ENCODE results near the gene PXDN. TPM values are rescaled to one million over a fixed set of nuclear protein-coding genes. Genes with fewer than 3 reads are reported as not detected.
A peak's percentile ranks its signal among the peaks of the same experiment; 100 is the strongest.
"Not testable (repeated sequence)": the region's sequence is repeated elsewhere in the genome, so short reads cannot be mapped to it uniquely, and the experiment has no call there.

Gene PXDN
- total and polyA plus RNA-seq, 4 donors: 10.6 to 109 (median 81.7) TPM

DNA sequence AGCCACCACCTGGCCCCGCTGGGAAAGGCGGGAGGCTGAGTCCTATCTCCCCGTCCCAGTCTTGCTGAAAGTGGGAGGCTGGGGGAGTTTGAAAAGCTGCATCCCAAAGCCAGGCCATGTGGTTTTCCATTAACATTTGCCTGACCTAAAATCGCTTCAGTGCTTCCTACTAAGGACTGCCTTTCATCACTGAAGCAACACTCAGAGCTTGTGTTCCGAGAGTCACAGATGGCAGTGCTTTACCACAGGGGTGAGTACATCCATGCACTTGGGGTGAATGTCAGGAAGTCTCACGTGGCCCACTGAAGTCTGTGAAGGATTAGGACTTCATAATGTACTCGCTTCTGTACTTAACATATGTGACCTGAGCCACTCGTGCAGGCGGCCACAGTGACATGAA is 43.3 kb downstream of the PXDN start:
- 82 to 83% methylated on average over 9 of the region's 9 CpGs for WGBS, 2 donors
- no peak overlapping the region for H3K4me3 ChIP-seq (ENCODE audit: low read length in 2 of 2)

GRCh38 chr2:1700427-1700826 is 43.9 kb downstream of the PXDN start:
- H3K9me3 ChIP-seq (ENCODE audit: control insufficient read depth, low read length); H3K27ac ChIP-seq (ENCODE audit: low read depth in 1 of 2, low read length in 2 of 2); H3K36me3 ChIP-seq (ENCODE audit: control insufficient read depth in 1 of 2, insufficient read depth in 2 of 2, low read length in 1 of 2); ATAC-seq (ENCODE audit: low FRiP score); intact Hi-C loops (cut with DNase I); H3K4me1 ChIP-seq (ENCODE audit: control insufficient read depth in 1 of 2, insufficient read depth in 2 of 2, low read length in 2 of 2); DNase-seq; H3K27me3 ChIP-seq (ENCODE audit: control insufficient read depth in 1 of 2, insufficient read depth in 2 of 2, low read length in 1 of 2); H3K4me3 ChIP-seq (ENCODE audit: low read length in 2 of 2): not testable (repeated sequence)
- 92 to 94% methylated on average over 10 of the region's 10 CpGs for WGBS, 2 donors

More for the DNA sequence above, 43.3 kb downstream of the PXDN start:
- H3K4me1 ChIP-seq (ENCODE audit: control insufficient read depth in 1 of 2, insufficient read depth in 2 of 2, low read length in 2 of 2): no peaks in the 10 kb centered on the region
- intact Hi-C loops (cut with DNase I): no loop called here
- peak; percentile 20 for ATAC-seq (ENCODE audit: low FRiP score)
- H3K36me3 ChIP-seq (ENCODE audit: control insufficient read depth in 1 of 2, insufficient read depth in 2 of 2, low read length in 1 of 2): no peaks in the 10 kb centered on the region
- H3K9me3 ChIP-seq (ENCODE audit: control insufficient read depth, low read length): no peaks in the 10 kb centered on the region
- no peak overlapping the region for H3K27ac ChIP-seq (ENCODE audit: low read depth in 1 of 2, low read length in 2 of 2)
- peak in 1 of 2 donors; percentile 38 for DNase-seq
- no peaks in the 10 kb centered on the region for H3K27me3 ChIP-seq (ENCODE audit: control insufficient read depth in 1 of 2, insufficient read depth in 2 of 2, low read length in 1 of 2)

DNA sequence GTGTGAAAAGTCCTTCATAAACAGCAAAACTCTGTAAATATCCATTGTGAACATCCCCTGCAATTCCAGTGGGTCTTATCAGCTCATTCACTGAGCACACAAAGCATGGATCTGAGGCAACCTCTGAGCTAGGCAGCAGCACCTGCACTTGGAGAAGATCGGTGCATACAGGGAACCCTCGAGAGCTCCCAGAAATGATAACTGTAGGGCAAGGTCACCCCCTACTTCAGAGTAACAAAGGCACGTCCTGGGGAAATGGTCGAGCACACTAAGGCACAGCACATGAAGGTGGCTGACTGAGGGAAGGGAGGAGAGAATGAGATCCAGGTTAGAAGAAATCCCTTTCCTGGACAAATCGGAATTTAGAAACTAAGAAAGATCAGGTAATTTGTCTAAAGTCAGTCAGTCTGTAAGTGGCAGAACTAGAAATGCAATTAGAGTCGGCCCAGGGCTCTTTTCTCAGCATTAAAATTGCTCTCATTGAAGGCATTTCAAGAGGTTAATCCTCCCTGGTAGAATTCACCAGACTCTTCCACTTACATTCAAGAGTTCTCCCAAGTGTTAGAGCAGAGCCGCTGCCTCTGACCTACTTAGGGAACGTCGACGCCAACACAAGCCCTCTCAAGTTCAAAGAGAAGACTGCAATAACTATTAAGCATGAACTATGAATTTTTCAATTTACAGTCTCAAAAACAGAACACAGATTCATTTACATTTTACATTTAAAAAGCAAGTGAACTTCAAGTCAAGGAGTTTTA is 45.9 kb downstream of the PXDN start:
- Histone ChIP-seq H3K4me3 (ENCODE audit: low read length in 2 of 2) (no peak overlapping the region), H3K36me3 (ENCODE audit: control insufficient read depth in 1 of 2, insufficient read depth in 2 of 2, low read length in 1 of 2) (no peaks in the 10 kb centered on the region), H3K27me3 (ENCODE audit: control insufficient read depth in 1 of 2, insufficient read depth in 2 of 2, low read length in 1 of 2) (no peaks in the 10 kb centered on the region), H3K4me1 (ENCODE audit: control insufficient read depth in 1 of 2, insufficient read depth in 2 of 2, low read length in 2 of 2) (no peaks in the 10 kb centered on the region), H3K27ac (ENCODE audit: low read depth in 1 of 2, low read length in 2 of 2) (no peak overlapping the region), H3K9me3 (ENCODE audit: control insufficient read depth, low read length) (no peaks in the 10 kb centered on the region)
- intact Hi-C loops (cut with DNase I): no loop called here
- ATAC-seq (ENCODE audit: low FRiP score): no peak
- DNase-seq: no peak
- 23 to 31% methylated on average over 10 of the region's 10 CpGs for WGBS, 2 donors

DNA sequence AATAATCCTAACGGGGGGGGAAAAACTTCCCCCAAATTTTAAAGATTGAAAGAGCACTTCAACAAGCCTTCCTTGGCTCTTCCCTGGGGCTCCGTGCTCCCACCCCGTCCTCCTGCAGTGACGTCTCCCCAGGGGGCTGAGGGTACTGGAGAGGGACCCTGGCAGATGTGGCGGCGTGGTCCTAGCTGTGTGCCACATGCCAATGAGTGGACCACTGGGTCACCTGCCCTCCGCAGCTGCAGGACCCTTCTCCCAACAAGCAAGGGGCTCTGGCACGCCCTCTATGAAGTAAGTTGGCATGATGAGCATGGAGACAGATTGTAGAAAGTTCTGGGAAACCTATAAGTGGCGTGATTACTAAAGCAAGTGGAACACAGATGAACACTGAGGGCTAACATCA is 46.7 kb downstream of the PXDN start:
- Histone ChIP-seq H3K4me3 (ENCODE audit: low read length in 2 of 2) (no peak overlapping the region), H3K4me1 (ENCODE audit: control insufficient read depth in 1 of 2, insufficient read depth in 2 of 2, low read length in 2 of 2) (no peaks in the 10 kb centered on the region), H3K36me3 (ENCODE audit: control insufficient read depth in 1 of 2, insufficient read depth in 2 of 2, low read length in 1 of 2) (no peaks in the 10 kb centered on the region), H3K27me3 (ENCODE audit: control insufficient read depth in 1 of 2, insufficient read depth in 2 of 2, low read length in 1 of 2) (no peaks in the 10 kb centered on the region), H3K27ac (ENCODE audit: low read depth in 1 of 2, low read length in 2 of 2) (no peak overlapping the region), H3K9me3 (ENCODE audit: control insufficient read depth, low read length) (no peaks in the 10 kb centered on the region)
- intact Hi-C loops (cut with DNase I): no loop called here
- DNase-seq (peak in 1 of 2 donors; percentile 49), ATAC-seq (ENCODE audit: low FRiP score) (no peak)
- 83 to 86% methylated on average over 9 of the region's 9 CpGs for WGBS, 2 donors

DNA sequence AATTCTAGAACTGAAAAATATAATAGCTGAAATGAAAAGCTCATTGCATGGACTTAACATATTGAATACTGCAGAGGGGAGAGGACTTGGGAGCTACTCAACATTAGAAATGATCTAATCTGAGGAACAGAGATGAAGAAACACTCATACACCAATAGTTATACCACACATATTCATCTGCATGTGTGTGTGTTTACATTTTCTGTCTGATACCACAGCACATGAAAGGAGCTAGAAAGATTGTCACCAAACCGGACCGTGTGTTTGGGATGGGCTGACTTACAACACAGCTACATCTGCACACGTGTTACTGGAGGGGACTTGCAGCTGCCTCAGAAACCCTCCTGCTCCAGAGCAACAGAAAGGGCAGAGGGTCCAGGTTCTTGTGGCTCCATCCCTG is 47.8 kb downstream of the PXDN start:
- H3K27me3 ChIP-seq (ENCODE audit: control insufficient read depth in 1 of 2, insufficient read depth in 2 of 2, low read length in 1 of 2): no peaks in the 10 kb centered on the region
- H3K9me3 ChIP-seq (ENCODE audit: control insufficient read depth, low read length): no peaks in the 10 kb centered on the region
- H3K36me3 ChIP-seq (ENCODE audit: control insufficient read depth in 1 of 2, insufficient read depth in 2 of 2, low read length in 1 of 2): peaks cover 0 to 3% of the 10 kb centered on the region in 2 donors
- intact Hi-C loops (cut with DNase I): no loop called here
- H3K4me3 ChIP-seq (ENCODE audit: low read length in 2 of 2): no peak overlapping the region
- no peak overlapping the region for H3K27ac ChIP-seq (ENCODE audit: low read depth in 1 of 2, low read length in 2 of 2)
- DNase-seq: no peak
- 79% methylated on average over 3 of the region's 3 CpGs for WGBS, 2 donors
- no peaks in the 10 kb centered on the region for H3K4me1 ChIP-seq (ENCODE audit: control insufficient read depth in 1 of 2, insufficient read depth in 2 of 2, low read length in 2 of 2)
- no peak for ATAC-seq (ENCODE audit: low FRiP score)

DNA sequence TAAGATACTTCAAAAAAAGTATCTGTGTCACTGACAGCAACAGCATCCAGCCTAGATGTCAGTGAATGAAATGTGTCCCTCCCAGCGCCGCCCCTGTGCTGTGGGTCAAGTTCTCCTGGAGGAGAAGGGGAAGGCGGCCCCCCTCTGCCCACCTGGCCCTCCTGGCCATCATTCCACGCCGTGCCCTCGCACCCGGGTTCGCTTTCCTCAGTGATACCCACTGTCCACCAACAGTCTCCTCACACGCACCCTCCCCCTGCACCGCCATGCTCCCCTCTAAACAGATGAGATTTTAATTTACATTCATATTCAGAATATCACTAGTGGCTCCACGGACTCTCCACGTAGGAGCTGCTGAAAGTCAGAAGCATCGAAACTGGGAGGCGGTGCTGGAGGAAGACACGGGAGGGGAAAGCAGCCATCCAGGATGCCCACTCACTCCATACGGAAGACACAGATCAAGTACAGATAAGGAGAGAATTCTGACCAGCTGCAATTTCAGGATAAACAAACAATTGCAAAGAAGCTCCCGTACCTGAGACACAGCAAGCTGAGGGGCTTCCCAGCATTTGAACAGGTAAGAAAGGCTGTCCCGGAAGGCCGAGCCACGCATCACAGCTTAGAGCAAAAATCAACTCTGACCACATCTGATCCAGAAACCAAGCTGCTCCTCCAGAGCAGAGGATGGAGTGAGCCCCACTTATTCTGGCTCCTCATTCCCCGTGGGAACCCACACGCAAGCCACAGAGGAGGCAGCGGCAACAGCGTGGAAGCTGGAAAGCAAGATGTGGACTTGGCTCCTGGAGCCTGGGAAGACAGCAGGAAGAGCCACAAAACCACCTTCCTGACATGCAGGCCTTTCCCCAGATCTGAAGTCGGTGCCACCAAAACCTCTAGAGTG is 49.7 kb downstream of the PXDN start:
- WGBS, 2 donors: 77 to 82% methylated on average over 25 of the region's 25 CpGs
- Histone ChIP-seq H3K4me3 (ENCODE audit: low read length in 2 of 2) (no peak overlapping the region), H3K9me3 (ENCODE audit: control insufficient read depth, low read length) (no peaks in the 10 kb centered on the region), H3K27me3 (ENCODE audit: control insufficient read depth in 1 of 2, insufficient read depth in 2 of 2, low read length in 1 of 2) (no peaks in the 10 kb centered on the region), H3K36me3 (ENCODE audit: control insufficient read depth in 1 of 2, insufficient read depth in 2 of 2, low read length in 1 of 2) (peaks cover 0 to 6% of the 10 kb centered on the region in 2 donors), H3K4me1 (ENCODE audit: control insufficient read depth in 1 of 2, insufficient read depth in 2 of 2, low read length in 2 of 2) (no peaks in the 10 kb centered on the region), H3K27ac (ENCODE audit: low read depth in 1 of 2, low read length in 2 of 2) (no peak overlapping the region)
- intact Hi-C loops (cut with DNase I): no loop called here
- no peak for ATAC-seq (ENCODE audit: low FRiP score)
- DNase-seq: peak in 1 of 2 donors; percentile 19

DNA sequence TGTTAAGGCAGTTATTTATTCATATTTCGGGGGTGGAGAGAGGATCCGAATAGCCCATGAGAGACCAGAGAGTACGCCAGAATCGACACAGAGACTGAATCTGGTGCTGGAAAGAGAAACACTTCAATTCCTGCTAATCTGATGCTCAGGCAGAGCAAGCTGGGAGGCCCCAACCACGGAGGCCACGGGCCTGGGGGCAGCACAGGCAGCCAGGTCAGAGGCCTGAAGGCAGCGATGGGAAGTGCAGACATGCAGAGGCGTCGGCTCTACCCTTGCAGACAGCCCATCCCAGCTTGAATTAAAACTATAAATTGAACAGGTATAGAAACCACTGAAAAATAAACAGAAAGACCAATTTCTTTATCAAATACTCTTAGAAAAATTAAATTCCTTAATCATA is 50.6 kb downstream of the PXDN start:
- Histone ChIP-seq H3K9me3 (ENCODE audit: control insufficient read depth, low read length) (no peaks in the 10 kb centered on the region), H3K36me3 (ENCODE audit: control insufficient read depth in 1 of 2, insufficient read depth in 2 of 2, low read length in 1 of 2) (peaks cover 0 to 6% of the 10 kb centered on the region in 2 donors), H3K4me1 (ENCODE audit: control insufficient read depth in 1 of 2, insufficient read depth in 2 of 2, low read length in 2 of 2) (no peaks in the 10 kb centered on the region), H3K27ac (ENCODE audit: low read depth in 1 of 2, low read length in 2 of 2) (no peak overlapping the region), H3K27me3 (ENCODE audit: control insufficient read depth in 1 of 2, insufficient read depth in 2 of 2, low read length in 1 of 2) (no peaks in the 10 kb centered on the region), H3K4me3 (ENCODE audit: low read length in 2 of 2) (no peak overlapping the region)
- DNase-seq (peak in 1 of 2 donors; percentile 17), ATAC-seq (ENCODE audit: low FRiP score) (no peak)
- 67 to 75% methylated on average over 9 of the region's 9 CpGs for WGBS, 2 donors
- intact Hi-C loops (cut with DNase I): no loop called here

- Histone ChIP-seq H3K36me3 (ENCODE audit: control insufficient read depth in 1 of 2, insufficient read depth in 2 of 2, low read length in 1 of 2) (peaks cover 0 to 7% of the 10 kb centered on the region in 2 donors), H3K27ac (ENCODE audit: low read depth in 1 of 2, low read length in 2 of 2) (no peak overlapping the region), H3K4me1 (ENCODE audit: control insufficient read depth in 1 of 2, insufficient read depth in 2 of 2, low read length in 2 of 2) (no peaks in the 10 kb centered on the region), H3K9me3 (ENCODE audit: control insufficient read depth, low read length) (no peaks in the 10 kb centered on the region), H3K4me3 (ENCODE audit: low read length in 2 of 2) (no peak overlapping the region), H3K27me3 (ENCODE audit: control insufficient read depth in 1 of 2, insufficient read depth in 2 of 2, low read length in 1 of 2) (no peaks in the 10 kb centered on the region)
- ATAC-seq (ENCODE audit: low FRiP score): peak; percentile 49
- WGBS, 2 donors: 79 to 82% methylated on average over 11 of the region's 11 CpGs
- intact Hi-C loops (cut with DNase I): no loop called here
- no peak for DNase-seq
These were observed 52.0 kb downstream of the PXDN start for GRCh38 chr2:1692342-1692741.
